DMS114 treated with DMSO at 0.1 percent for 48 hours (cell line): ENCODE data around the gene CLIC6.
A peak's percentile ranks its signal among the peaks of the same experiment; 100 is the strongest.

Experiments
- DNase-seq: peaks from one replicate; lab custom pipeline; 2025; ENCODE audit not compliant: unreplicated experiment; lab: John Stamatoyannopoulos, UW

CLIC6 gene

DNA sequence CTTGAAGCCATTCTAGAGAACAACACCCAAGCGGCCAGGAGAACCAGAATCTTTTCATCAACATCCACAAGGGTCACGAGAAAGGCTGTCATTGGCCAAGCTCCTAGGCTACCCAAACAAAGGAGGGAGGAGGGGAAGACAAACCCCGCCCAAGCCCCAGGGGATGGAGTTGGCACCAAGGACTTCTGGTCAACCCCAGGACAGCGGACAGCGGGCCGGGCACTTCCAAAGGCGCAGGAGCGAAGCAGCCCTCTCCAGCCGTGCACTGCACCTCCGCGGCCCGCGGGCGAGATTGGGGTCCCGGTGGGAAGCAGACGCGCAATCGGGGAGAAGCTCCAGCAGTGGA is at the start of gene CLIC6:
TSS of gene CLIC6 (plus strand) at position 192 of the 346 bp plus-strand sequence. CDS start 395 bp downstream, outside the sequence.
- DNase-seq, result no peak

DNA sequence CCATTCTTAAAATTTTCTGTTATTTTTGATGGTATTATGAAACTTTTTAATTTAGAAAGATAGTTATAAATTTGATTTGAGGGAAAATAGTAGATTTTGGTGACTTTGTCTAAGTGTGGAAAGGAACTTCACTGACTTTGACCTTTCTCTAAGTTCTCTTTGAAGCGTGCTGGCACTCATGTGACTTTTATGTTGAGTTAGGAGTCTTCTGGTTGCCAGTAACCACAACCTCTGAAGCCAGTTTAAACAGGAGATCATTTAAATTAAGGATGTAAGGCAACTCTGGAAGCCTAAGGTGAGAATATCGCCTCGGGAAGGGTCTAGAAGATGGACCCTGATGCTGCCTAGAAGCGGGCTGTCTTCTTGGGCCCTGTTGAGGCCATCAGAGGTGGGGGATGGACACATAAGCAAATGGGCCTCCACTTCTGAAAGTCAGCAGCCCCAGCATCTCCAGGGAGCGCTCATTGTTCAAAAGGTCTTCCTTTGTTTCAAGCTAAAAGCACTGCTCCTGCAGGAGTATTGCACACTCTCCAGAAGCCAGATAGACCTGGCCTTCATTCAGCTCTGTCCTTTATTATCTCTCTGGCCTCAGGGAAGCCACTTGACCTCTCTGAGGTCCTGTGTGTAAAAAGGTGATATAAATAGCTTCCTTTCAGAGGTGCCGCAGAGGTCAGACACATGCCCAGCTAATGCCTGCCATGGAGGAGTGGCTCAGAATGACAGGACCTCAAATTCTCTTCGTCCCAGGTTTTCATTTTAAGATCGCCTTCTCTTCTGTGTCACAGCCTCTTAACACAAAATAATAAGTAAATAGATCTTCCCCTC is 48.7 kb upstream of the CLIC6 start:
- no peak for DNase-seq

DNA sequence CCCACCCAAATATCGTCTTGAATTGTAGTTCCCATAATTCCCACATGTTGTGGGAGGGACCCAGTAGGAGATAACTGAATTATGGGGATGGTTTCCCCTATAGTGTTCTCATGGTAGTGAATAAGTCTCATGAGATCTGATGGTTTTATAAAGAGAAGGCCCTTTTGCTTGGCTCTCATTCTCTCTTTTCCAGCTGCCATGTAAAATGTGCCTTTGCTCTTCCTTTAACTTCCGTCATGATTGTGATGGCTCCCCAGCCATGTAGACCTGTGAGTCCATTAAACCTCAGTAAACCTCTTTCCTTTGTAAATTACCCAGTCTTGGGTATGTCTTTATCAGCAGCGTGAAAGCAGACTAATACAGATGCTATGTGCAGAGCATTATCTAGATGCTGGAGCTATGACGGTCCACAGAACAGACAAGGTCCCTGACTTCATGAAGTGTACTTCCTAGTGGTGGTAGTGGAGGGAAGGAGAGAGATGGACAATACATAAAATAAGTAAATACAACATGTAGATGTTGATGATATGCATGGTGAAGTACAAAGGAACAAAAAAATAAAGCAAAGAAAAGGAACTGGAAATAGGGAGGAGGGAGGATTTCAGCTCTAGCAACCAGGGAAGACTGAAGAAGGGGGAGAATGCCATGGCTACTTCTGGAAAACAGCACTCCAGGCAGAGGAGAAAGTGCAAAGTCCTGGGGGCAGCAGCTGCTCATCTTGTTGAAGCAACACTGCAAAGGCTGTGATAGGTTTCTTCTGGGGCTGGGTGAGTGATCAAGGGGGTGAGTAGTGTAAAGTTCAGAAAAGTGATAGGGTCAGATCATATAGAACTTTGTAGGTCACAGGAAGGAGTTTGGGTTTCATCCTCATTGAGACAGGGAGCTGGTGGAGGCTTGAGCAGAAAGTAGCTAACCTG is 47.1 kb upstream of the CLIC6 start:
- no peak for DNase-seq

DNA sequence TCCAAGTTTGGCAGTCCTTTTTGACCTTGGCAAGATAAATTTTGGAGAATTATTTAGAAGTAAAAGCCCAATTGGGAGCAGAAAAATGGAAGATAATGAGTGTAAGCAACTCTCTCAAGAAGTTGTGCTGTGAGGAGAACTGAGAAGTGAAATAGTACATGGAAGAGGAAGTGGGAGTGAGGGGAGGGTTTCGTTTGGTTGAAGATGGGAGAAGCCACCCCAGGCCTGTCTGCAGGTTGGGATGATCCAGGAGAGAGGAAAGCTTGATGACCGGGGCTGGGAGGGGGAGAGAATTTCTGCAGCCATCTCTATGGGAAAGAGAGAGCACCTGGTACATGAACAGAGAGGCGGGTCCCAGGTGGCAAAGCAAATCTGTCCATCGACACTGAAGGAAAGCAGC is 45.3 kb upstream of the CLIC6 start:
- DNase-seq, result no peak

DNA sequence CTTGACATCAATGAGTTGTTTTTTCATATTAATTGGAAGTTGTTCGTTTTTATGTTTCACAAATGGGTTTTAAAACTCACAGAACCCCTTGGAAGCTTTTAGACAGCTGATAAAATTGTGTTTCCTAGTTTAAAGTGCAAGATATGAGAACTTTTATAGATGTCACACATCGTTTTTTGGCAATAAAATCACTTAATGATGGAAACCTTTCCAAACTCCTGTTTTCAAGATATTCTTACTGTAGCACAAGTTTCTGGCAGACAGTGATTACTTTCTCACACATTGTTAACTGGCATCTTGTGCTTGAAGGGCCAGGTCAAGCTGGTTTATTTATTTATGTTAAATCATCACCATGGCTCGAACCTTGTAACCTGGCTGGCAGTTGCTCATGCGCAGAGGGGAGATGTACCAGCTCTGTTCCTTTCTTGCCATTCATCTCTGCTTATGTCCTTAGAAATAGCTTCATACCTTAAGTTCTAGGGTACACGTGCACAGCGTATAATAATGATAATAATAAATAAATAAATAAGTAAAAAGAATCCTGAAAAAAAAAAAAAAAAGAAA is 43.7 kb upstream of the CLIC6 start:
- DNase-seq, result no peak

DNA sequence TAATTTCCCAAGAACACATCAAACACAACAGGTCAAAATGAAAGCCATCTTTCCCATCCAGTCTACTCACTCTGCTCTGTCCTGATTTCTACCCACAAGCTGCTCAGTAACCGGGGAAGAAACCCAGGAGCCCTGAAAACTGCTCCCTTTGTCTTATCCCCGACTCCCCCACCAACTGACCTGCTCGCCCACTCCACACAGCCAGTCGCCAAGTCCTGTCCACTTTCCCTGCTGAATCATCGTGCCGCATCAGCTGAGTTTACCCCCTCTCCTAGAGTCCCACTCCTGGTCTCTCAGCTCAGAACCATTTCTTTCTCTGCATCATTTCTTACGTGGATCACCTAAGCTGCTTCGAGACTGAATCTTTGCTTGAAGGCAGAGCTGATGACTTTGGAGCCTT is 42.7 kb upstream of the CLIC6 start:
- no peak for DNase-seq

DNA sequence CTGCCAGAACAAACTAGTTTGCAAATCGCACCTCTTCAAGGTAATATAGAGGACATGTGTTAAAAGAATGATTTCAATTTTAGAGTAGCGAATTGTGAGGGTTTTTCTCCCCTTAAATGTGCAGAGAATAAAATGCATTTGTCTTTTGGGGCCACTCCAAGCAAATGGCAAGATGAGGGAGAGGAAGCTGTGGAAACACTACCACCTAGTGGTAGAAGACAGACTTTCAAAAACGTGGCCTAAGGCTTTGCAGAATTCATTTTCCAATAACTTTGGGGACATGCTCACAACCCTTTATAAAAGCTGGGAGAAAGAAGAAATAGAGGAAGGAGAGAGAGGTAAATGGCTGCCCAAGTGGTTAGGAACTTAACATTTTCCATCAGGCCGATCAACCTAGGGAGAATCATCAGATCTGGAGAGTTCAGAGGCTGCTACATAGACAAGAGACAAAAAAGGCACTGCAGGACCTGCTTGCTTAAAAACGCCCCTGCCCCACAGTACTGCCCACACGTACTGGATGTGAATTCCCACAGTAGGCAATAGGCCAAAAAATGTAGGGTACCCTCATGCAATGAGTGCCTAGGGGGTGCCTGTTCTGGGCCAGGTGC is 38.2 kb upstream of the CLIC6 start:
- peak; percentile 34 for DNase-seq

DNA sequence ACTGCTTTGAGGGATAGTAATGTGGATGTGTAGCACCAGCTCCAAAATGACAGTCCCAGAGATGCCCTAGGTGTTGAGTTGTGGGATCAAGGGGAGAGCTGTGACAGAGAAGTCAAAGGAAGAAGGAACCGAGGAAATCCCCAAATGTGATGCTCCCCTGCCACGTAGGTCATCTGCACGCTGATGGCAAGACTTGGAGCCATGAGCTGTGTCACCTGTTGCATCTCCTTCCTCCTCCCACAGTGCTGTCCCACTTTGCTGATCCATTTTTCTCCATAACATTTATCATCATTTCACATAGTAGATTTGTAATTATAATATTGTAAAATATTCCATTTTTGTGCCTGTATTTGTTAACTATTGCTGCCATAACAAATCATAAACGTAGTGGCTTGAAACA is 36.3 kb upstream of the CLIC6 start:
- no peak for DNase-seq

DNA sequence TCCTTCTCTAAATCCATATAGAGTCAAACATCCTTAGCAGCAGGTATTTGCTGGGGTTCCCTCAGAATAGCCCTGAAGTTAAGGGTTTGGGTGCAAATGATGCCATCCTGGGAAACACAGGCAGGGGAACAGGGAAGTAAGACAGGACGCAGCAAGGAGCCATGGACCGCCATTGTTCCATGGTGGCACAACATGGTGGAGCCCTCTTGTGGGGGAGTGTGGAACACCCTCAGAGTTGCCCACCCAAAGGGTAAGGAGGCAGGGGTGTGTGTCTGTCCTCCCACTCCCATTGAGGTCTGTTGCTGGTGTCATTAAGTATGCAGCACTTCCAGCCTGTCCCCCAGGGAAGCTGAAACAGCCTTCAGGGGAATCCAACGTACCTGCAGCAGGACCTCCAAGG is 33.5 kb upstream of the CLIC6 start:
- no peak for DNase-seq

DNA sequence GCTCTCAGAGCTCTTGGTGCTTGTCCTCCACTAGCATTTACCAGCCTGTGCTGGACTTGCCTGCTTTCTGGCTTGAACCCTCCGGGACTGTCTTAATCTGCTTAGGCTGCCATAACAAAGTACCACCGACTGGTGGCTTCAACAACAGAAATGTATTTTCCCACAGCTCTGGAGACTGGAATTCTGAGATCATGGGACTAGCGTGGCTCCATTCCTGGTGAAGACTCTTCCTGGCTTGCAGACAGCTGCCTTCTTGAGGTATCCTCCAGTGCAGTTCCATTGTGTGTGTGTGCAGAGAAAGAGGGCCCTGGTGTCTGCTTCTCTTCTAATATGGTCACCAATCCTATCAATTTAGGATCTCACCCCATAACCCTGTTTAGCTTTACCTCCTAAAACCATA is 31.8 kb upstream of the CLIC6 start:
- no peak for DNase-seq

DNA sequence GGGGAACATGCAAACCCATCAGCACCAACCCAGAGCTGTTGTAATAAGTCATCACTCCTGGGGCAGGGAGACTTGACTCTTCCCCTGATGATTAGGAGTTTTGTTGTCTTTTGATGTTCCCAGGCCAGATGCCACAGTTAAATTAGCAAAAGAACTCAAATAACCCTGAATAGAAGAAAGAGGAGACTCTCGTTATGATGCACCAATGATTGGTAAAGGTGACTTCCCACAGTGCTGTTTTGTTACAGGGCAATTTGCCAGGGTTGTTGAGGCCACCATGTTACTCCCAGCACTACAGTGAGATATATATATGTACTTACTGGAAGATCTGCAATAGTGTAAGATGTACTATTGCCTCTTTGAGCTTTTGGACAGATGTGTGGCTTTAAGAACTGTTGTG is 29.5 kb upstream of the CLIC6 start:
- no peak for DNase-seq

DNA sequence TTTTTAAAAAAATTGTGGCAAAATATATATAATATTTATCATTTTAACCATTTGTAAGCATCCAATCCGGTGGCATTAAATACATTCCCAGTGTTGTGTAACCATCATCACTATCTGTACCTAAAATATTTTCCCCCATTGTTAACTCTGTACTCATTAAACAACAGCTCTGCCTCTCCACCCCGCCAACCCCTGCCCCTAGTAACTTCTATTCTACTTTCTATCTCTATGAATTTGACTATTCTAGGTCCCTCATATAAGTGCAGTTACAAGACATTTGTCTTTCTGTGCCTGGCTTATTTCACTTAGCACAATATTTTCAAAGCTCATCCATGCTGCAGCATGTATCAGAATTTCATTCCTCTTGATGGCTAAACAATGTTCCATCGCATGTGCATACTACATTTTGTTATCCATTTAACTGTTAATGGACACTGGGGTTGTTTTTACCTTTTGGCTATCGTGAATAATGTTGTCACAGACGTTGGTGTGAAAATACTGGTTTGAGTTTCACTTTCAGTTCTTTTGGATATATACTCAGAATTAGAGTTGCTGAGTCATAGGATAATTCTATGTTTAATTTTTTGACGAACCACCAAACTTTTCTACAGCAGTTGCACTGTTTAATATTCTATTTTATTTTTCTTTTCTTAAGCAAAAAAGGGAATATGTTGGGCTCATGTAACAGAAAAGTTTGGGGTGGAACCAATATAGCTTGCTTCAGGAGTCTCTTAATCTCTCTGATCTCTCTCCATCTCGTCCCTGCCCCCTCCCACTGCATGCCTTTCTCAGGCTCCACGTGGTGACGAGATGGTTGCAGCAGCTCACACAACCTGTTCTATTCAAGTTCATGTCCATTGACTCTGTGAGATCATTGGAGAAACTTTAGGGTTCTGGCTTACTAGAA is 28.7 kb upstream of the CLIC6 start:
- no peak for DNase-seq

DNA sequence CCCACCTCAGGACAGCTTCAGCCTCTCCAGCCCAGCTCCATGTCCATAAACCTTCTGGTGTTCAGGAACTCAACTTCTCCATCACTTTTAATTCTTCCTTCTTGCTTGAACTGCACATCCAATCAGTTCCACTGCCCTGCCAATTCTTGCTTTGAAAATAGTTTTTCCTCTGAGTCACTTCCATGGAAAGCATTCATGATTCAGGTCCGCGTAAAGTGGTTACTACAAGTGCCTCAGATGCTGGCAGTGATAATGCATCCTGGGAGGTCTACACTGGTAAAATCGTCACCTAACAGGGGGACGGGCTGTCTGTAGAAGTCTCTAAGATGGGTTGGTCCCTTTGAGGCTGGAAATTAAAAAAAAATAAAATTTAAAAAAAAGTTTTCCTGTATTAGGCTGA is 27.9 kb upstream of the CLIC6 start:
- DNase-seq, result no peak

DNA sequence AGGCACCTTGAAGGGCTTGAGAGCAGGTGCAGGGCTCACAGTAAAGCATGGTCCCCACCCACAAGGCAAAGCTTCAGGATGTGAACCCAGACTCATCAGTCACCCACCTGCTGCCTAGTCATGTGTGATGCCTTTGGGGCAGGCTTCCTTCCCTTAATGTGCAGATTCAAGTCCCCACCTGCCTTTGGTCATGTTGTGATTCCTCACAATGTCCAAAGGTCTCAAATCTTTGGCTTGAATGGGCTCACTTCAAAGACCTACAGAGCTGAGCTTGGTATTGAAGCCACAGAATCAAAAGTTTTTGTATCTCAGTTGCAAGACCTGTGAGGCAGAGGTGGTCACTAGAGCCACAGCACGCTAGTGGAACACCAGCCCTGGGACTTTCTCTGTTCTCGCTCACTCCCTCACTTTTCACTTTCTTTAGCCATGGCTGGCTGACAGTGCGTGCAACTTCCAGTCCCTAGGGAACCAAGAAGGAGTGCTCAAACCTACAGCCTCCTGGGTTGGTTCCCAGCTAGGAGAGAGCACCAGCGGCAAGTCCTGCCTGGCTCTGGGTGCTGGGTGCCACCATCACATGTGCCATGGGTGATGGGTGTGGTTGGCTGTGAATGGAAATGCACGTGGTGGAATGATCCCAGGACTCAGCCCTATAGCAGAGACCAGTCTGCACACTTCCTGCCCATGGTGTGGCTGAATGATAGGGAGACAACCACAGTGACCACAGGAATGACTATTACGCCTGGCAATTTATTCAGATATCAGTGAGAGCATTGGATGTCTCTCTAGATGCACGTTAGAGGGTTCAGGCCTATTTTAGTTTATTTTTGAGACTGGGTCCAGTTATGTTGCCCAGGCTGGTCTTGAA is 26.4 kb upstream of the CLIC6 start:
- no peak for DNase-seq

DNA sequence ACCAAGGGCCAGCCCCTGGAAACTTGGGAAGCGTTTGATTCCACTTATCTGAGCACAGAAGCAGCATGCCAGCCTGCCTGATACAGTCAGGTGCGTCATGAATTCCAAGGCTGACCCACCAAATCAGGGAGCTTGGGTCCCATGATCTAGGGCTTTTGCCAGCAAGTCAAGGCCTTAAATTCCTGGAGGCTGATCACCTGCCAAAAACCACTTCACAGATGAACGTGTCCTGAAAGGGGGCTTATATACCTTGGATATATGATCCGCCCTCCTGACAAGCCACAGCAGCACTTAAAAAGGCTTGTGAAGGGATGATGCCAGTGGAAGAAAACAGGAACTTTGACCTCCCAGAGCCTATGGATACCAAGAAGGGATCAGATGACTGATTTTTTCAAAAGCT is 24.0 kb upstream of the CLIC6 start:
- no peak for DNase-seq

DNA sequence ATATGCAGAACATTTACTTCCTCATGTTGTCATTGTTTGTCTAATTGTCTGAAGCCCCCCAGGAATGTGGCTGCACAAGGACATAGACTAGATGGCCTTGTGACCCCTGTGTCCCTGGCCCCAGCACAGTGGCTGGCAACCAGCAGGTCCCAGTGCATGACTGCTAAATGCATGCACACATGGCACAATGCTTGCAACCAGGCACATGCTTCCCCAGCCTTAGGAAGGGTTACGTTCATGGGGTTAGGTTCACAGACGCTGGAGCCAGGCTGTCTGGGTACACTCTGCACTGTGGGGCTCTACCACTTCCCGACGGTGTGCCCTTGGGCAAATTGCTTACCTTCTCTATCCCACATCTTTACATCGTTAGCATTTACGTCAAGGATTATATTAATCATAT is 21.2 kb upstream of the CLIC6 start:
- no peak for DNase-seq

DNA sequence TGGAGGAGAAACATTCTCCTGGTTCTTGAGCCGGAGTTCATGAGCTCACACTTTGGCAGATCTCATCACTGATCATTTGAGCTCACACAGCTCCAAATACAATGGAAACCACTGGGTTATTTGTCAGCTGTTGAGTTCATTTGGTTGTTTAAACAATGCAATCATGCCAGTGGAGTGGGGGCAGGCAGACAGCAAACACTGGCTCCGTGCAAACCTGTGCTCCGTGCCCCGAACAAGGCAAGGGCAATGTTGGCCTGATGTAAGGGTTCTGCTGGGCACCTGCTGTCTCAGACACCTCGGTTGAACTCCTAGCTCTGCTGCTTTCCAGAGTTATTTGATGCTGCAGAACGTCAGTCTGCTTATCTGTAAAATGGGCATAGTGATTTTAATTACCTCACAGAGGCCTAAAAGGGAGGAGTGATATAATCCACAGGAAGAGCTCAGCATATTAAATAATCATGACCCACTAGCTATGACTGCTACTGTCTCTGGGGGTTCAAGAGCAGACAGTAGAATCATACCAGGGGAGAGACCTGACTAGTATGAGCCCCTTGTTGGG is 20.0 kb upstream of the CLIC6 start:
- DNase-seq, result no peak

DNA sequence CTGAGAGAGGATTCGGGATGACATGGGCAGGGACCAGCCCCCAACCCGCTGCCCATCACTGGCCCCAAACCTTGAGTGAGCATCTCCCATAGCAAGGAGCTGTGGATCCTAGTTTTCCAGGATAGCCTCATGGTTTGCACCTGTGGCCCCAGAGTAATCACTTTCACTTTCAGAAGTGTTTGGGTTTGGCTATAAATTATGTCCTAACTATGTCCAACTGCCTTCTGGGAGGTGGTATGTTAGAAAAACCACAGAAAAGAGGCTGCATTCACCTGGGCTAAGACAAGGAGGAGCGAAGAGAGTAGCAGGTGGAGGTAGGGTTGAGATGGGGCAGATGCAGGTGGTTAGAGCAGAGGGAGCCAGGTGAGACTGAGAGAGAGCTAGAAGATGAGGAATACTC is 19.4 kb upstream of the CLIC6 start:
- DNase-seq, result no peak

DNA sequence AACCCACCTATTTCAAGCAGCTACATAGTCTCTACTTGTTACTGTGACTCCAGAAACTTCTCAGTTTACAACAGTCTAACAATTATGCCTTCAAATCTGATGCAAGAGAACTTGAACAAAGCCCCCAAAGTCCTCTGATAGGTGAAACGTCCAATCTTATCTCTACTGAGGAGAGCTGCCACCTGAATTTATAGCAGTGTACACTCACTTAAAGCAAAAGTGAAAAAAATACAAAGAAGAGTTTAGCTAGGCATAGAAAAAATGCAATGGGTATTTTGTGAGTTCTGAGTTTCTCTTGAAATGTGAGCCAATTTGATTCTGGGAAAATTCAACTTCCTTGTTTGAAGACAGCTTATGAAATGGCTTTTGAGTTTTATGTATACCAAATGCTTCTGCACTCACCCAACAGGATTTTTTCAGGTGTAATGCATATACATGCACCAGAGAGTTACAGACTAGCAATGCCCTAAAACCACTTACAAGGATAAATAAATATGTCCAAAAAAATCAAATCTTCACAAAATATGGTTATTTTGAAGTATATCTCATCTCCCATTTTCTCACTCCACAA is 17.8 kb upstream of the CLIC6 start:
- DNase-seq, result no peak
